GM19324 (cell line): Measurements from ENCODE around the gene MANF.

Experiments
- ATAC-seq: cut with Tn5 transposase; IDR thresholded peaks from one replicate; pipeline ENCODE4 v1.9.1; 2021; ENCODE audit warnings: mild to moderate bottlenecking, moderate library complexity; ENCODE audit not compliant: unreplicated experiment, low FRiP score

Gene MANF

DNA sequence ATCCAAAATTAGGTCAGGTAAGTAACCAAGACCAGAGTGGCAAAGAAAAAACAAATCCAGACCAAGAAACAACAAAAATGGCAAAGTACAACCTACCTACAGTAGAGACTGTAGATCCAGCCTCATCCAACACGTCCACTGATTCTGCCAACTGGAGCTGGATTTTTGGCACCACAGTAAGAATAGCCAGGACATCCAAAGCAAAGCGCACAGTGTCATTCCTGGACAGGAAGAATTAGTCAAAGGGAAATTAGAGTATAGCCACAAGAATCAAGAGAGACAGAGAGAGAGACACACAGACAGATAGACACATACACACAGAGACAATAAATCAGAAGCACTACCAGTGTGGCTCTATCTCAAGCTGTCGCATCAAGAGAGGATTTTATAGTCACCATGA, 37.1 kb downstream of the MANF start:
- no peak for ATAC-seq

DNA sequence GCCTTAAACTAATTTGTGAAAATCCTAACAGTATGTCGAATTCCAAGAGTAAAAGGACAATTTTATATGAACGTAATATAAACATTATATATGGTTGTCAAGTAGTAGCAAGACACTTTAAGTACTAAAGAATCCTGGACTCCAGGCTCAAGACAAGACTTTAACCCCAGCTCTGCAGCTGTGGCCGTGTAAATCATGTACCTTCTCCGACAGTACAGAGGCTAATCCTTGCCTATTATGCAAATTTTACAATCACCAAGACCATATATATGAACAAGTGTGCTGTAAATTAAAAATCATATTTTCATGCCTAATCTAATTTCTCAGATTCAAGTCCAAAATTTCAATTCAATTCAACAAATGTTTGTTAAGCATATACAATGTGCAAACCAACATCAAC, 41.8 kb downstream of the MANF start:
- ATAC-seq: no peak

DNA sequence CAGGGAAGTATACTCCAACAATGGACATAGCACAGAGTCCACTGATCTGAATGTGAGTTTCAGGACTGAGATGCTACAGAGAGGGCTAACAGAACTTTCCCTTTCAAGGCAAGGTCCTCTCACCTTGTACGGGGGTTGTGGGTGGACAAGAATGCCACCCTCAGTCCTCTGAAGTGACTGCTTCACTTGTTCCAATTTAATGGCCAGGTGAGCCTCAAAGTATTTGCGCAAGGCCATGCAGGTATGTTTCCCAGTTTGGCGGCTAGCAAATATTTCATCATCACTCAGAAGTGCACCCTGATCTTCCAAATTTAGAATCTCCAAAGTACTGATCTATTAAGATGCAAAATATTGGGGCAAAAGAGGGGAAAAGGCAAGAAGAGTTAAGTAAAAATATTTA, 44.0 kb downstream of the MANF start:
- no peak for ATAC-seq

DNA sequence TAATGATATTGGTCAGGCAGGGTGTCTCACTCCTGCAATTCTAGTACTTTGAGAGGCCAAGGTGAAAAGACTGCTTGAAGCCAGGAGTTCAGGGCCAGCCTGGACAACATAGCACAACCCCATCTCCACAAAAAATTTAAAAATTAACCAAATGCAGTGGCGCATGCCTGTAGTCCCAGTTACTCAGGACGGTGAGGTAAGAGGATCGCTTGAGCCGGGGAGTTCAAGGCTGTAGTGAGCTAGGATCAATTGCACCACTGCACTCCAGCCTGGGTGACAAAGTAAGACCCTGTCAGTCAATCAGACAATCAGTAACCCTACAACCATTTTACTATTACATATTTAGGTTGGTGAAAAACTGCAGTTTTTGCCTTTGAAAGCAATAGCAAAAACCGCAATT, 49.0 kb downstream of the MANF start:
- no peak for ATAC-seq

DNA sequence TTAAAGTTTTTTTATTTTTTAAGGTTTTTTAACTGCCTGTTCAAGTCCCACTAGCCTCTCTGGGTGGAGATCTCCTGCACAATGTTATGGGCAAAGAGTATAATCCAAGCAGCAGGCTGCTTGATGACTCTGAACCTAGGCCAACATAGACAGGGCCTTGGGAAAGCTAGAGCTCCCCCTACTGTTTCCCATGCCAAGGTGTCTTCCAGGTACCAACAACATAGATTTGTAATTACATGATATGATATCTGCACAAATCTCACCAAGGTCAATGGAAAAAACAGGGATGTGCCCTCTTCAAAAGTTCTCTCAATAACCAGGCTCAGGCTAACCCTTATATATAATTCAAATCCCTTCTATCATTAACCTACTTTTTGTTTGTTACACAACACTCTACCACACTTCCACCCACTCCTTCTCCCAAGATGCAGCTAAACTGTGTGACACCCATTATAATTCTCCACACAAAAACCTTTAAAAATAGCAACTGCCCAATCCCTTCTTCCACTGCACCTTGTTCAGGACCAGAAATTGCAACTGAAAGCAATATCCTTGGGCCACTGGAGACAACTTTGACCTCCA, 49.7 kb downstream of the MANF start:
- ATAC-seq: no peak

DNA sequence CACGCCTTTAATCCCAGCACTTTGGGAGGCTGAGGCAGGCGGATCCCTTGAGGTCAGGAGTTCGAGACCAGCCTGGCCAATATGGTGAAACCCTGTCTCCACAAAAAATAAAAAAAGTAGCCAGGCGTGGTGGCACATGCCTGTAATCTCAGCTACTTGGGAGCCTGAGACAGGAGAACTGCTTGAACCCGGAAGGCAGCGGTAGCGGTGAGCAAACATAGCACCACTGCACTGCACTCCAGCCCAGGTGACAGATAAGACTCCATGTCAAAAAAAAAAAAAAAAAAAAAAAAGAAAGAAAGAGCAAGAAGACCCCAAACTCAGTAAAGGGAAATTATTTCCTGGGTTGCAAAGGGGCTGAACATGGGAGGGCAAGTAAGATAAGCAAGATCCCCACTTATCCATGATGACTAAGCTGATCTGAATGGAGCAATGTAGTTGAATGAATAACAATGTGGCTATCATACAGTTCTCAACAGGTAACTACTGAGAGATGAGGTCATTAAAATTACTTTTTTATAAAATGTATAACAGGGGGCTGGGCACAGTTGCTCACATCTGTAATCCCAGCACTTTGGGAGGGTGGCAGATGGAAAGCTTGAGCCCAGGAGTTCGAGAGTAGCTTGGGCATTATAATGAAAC, 52.0 kb downstream of the MANF start:
- ATAC-seq: no peak
